ENCODE results near the gene CEP95.

DNA sequence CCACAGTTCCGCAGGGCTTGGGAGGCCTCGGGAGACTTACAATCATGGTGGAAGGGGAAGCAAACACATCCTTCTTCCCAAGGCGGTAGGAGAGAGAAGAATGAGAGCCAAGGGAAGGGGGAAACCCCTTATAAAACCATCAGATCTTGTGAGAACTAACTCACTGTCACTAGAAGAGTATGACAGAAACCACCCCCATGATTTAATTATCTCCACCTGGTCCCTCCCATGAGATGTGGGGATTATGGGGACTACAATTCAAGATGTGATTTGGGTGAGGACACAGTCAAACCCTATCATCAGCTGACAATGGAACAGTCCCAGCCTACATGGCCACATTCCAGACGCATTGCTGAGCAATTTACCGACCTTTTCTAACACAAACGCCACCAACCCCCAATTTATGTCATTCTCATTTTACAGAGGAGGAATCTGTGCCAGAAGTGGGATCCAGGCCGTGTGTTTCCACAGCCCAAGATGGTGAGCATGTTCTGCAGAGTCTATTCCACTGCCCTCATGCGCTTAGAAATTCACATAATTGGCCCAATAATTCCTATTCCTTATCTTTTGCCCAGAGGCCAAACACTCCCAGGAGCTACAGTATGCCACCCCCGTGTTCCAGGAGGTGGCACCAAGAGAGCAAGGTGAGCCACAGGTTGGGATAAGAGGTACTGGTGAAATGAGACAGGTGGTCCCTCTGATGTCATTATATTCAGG is 40.6 kb upstream of the CEP95 start:
- TF ChIP-seq, protein P1, sequence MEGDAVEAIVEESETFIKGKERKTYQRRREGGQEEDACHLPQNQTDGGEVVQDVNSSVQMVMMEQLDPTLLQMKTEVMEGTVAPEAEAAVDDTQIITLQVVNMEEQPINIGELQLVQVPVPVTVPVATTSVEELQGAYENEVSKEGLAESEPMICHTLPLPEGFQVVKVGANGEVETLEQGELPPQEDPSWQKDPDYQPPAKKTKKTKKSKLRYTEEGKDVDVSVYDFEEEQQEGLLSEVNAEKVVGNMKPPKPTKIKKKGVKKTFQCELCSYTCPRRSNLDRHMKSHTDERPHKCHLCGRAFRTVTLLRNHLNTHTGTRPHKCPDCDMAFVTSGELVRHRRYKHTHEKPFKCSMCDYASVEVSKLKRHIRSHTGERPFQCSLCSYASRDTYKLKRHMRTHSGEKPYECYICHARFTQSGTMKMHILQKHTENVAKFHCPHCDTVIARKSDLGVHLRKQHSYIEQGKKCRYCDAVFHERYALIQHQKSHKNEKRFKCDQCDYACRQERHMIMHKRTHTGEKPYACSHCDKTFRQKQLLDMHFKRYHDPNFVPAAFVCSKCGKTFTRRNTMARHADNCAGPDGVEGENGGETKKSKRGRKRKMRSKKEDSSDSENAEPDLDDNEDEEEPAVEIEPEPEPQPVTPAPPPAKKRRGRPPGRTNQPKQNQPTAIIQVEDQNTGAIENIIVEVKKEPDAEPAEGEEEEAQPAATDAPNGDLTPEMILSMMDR (IDR thresholded peaks at IDR 0.05), result no peak
- TF ChIP-seq EP300 (IDR thresholded peaks at IDR 0.05), result no peak
- TF ChIP-seq POLR2A (IDR thresholded peaks at IDR 0.05), result no peak
- no peak for TF ChIP-seq POLR2AphosphoS5 (IDR thresholded peaks at IDR 0.05)
